ENCODE data around the gene VILL.
"Not testable (repeated sequence)": the region's sequence is repeated elsewhere in the genome, so short reads cannot be mapped to it uniquely, and the experiment has no call there.

The VILL gene

GRCh38 chr3:38017445-38018295 is 27.1 kb downstream of the VILL start:
- no peak for DNase-seq (ENCODE audit: low read depth)

DNA sequence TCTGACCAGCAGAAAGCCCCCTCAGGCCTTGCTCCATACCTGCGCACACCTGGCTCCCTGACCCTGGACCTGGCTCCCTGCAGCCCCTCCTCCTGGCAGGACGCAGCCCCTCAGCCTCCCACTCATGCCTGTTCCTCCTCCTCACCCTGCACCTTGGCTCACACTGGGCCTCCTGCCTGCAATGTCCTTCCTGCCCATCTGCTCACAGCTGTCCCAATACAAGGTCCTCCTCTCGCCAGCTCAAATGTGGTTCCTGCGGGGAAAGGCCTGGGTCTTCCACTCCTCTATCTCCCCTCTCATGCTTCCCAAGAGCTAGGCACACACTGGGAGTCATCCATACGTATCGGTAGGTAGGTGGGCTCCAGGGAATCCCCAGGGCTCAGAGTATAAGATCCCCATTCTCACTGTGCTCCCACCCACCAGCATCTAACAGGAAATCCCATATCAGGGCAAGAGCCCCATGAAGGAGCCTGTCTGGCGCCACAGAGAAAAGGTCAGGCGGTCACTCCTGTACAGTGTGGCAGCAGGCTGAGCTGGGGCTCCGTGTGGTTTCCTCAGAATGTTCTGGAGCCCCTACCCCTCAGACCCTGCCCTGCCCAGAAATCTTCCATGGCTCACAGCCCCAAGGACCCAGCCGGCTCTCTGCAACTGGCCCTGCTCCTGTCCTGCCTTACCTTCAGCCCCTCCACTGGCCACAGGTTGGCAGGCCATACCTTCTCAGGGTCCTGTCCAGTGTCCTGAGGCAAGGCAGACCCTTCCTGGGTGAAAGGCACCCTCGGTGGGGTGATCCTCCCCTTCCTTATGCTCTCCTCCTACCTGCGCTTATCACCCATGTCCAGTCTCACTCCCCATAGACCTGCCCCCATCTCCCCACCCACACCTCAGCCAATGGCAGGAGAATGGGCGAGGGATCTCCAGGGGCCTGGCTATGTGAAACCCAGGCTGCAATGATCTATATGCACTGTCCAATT is 28.0 kb downstream of the VILL start:
- no peak for DNase-seq (ENCODE audit: low read depth)

DNA sequence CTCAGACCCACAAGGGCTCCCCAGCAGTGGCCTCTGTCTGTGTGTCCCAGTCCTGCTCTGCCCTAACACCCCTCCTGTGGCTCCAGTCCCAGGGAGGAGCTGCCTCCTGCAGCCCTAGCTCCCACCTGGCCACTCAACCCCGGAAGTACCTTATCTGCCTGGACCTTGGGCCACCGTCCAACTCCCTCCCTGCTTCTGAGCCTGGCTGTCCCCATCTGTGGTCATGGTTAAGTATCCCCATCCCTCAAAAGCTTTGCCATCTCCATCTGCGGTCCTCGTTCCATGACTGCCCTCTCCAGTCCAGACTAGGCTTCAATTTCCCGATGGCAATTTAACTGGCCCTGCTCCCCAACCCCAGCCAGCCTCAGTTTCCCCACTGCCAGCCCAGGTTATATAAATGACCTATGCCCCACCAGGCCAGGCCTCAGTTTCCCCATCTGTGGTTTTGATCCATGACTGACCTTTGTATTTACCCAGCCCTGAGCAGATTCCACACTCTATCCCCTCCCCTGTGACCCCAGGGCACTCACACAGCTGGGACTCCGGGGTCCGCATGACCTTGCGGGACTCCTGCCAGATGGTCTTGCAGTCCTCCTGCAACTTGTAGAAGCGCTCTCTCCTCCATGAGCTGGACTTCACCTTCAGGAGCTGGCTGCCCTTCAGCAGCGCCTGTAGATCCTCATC is 29.2 kb downstream of the VILL start:
- DNase-seq (ENCODE audit: low read depth), result no peak

DNA sequence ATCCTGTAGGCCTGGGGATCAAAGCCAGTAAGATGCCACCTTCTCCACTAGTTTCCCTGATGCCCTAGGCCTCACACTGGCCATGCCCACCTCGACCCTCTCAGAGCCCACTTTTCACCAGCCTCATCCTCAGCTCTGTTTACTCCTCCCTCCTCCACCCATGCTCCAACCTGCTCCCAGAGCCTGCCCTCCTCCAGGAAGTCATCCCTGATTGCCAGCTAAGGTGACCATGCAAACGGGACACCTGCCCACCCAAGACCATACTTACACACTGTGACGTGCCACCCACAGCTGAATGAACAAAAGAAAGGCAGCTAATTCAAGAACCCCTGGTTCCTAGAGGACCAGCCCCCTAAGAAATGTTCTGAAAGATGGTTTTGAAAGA is 29.7 kb downstream of the VILL start:
- no peak for DNase-seq (ENCODE audit: low read depth)

- no peak for DNase-seq (ENCODE audit: low read depth)
These were observed 30.6 kb downstream of the VILL start for GRCh38 chr3:38021196-38021595.

DNA sequence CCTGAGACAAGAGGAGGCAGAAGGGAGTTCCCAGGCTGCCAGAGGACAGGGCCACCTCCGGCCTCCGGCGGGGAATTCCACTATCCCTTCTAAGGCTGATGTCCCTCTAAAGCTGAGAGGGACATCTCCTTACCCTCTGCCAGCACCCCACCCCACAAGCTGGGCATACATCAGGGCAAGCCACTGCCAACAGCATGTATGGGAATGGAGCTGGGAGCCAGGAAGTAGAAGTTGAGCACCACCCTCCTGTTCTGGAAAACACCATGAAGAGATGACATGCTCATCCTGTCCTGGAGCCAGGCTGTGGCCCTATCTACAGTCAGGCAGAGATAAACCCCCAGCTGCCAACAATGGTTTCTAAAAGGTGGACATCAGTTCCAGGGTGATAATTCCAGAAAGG is 31.7 kb downstream of the VILL start:
- DNase-seq (ENCODE audit: low read depth), result no peak

- DNase-seq (ENCODE audit: low read depth), result no peak
These were observed 32.5 kb downstream of the VILL start for GRCh38 chr3:38022896-38023709.

GRCh38 chr3:38026856-38027255 is 36.3 kb downstream of the VILL start:
- no peak for DNase-seq (ENCODE audit: low read depth)

GRCh38 chr3:38027466-38028465 is 37.2 kb downstream of the VILL start:
- DNase-seq (ENCODE audit: low read depth), result no peak

GRCh38 chr3:38028621-38029361 is 38.2 kb downstream of the VILL start:
- no peak for DNase-seq (ENCODE audit: low read depth)

DNA sequence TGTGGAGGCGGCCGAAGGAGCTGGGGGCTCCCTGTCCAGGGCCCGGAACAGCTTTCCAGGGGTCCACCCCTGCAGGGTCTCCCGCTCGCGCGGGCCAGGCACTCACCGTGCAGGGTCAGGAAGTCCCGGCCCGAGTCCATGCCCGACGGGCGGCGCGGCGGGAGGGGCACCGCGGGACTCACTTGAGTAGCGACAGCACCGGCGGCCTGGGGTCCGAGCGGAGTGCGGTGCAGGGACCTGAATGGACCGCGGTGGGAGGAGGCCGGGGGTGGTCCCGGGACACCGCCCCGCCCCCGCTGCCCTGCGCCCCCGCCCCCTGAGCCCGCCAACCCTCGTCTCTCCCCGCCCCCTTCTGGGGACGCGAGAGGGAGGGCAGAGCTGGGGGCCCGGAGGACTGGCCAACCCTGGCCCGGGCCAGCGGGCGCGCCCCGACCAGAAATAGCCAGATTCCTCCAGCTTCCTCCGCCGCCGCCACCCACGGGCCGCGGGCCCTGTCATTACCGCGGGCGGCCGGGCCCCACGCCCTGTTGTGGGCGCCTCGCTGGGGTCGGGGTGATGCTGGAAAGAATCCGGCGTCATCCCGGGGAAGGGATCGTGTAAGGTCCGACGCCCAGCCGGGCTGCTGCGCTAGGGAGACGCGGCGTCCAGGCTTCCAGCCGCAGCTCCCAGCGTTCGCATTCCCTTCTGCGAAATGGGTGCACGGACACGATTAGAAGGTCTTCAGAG is 39.0 kb downstream of the VILL start, which contains the start of gene PLCD1:
TSS of gene PLCD1 (minus strand) at position 243 of the 726 bp plus-strand sequence. CDS start at position 140, 103 bp downstream.
- DNase-seq (ENCODE audit: low read depth), result peak; percentile 22

- DNase-seq (ENCODE audit: low read depth), result no peak
These were observed 39.8 kb downstream of the VILL start for GRCh38 chr3:38030126-38031021.

DNA sequence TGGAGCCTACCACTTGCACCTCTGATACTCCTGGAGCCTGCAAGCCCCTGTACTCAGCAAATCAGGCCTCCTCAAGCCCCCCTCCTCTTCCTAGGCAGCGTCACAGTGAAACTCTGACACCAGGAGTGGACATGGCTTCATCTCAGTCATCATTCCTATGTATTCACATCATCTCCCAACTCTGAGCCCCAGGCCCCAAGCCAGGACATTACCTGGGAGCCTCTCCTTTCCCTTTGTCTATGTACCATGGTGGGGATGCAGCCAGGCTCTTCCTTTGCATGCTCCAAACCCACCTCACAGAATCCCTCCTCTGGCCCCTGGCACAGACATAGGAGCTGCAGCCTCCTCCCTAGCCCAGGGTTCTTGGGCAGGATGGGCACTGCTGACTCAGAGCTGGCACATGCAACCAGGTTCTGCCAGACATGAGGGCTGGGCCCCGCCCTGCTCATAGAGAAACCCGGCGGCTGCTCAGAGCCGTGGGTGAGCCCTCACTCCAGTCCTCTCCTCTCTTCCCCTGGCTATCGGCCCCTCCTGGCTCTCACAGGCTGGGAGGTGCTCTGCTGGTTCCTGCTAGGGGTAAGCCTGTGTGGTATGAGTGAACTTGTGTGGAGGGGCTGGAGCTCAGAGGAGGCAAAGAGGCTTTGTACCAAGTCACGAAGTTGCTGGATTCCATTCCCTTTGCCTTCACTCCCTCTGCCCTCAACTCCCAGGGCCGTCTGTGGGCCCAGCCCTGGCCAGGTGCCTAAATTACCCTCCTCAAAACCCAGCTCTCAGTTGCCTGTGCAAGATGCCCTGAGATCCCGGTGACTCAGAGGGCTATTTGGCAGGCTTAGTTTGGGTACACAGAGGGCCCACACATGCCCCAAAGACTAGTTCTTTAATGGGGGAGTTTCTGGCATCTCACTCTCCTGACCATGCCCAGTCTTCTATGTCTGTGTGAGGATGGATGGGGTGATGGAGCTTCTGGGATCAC is 40.7 kb downstream of the VILL start:
- DNase-seq (ENCODE audit: low read depth), result no peak

DNA sequence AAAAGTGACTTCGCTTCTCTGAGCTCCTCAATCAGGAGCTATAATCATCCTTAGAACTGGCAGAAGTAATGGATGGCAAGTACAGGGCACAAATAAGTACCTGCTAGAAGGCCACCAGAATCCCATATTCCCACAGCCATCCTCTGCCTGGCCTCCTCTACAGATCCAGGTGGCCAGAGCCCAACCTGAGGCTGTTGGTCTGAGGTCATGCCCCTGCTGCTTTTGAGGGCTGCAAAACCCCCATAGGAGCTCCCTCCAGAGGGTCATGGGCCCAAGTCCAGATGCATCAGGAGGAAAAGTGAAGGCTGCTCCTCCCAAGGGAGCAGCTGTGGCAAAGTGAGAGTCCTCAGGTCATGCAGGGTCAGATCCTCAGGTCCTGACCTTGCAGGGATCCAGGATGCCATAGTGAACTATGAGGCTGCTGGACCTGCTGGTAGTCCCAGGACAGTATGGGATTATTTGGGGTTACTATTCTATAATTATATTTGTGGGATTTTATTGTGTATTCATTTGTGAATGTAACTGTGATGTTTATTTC is 41.8 kb downstream of the VILL start:
- DNase-seq (ENCODE audit: low read depth), result no peak

DNA sequence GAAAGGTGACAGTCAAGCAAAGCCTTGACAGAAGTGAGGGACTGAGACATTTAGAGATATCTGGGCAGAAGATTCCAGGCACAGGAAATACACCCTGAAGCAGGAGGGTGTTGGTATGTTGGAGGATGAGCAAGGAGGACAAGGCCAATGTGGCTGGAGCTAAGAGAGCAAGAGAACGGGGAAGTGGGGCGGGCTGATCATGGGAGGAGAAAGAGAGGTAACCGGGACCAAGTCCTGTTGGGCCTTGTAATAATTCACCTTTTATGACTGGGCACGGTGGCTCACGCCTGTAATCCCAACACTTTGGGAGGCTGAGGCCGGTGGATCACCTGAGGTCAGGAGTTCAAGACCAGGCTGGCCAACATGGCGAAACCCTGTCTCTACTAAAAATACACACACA is 43.0 kb downstream of the VILL start:
- not testable (repeated sequence) for DNase-seq (ENCODE audit: low read depth)

GRCh38 chr3:38034335-38034734 is 43.7 kb downstream of the VILL start:
- DNase-seq (ENCODE audit: low read depth), result not testable (repeated sequence)

Data from iris pigment epithelial cell (primary cell).